HUES6 (cell line): ENCODE results near the gene CA12.

Experiments
- H3K27ac ChIP-seq: 2 replicates; pipeline ENCODE4 v1.7.0; 2013; ENCODE audit warnings: low read depth, mild to moderate bottlenecking, low read length, inconsistent platforms
- H3K27me3 ChIP-seq: 2 replicates; pipeline ENCODE4 v1.6.1; 2013; ENCODE audit warnings: low read length; ENCODE audit not compliant: control insufficient read depth, insufficient read depth
- H3K36me3 ChIP-seq: 2 replicates; pipeline ENCODE4 v1.6.1; 2013; ENCODE audit warnings: low read length; ENCODE audit not compliant: control insufficient read depth, insufficient read depth
- H3K4me1 ChIP-seq: 2 replicates; pipeline ENCODE4 v1.6.1; 2013; ENCODE audit warnings: low read length; ENCODE audit not compliant: control insufficient read depth, insufficient read depth
- H3K4me3 ChIP-seq: 2 replicates; pipeline ENCODE4 v1.5.1; 2013; ENCODE audit warnings: low read depth, low read length
- H3K9ac ChIP-seq: one replicate; pipeline ENCODE4 v1.6.1; 2013; ENCODE audit warnings: mild to moderate bottlenecking, low read length
- H3K9me3 ChIP-seq: 2 replicates; pipeline ENCODE4 v1.6.1; 2013; ENCODE audit warnings: low read depth, low read length; ENCODE audit not compliant: control insufficient read depth, insufficient read depth

The CA12 gene

DNA sequence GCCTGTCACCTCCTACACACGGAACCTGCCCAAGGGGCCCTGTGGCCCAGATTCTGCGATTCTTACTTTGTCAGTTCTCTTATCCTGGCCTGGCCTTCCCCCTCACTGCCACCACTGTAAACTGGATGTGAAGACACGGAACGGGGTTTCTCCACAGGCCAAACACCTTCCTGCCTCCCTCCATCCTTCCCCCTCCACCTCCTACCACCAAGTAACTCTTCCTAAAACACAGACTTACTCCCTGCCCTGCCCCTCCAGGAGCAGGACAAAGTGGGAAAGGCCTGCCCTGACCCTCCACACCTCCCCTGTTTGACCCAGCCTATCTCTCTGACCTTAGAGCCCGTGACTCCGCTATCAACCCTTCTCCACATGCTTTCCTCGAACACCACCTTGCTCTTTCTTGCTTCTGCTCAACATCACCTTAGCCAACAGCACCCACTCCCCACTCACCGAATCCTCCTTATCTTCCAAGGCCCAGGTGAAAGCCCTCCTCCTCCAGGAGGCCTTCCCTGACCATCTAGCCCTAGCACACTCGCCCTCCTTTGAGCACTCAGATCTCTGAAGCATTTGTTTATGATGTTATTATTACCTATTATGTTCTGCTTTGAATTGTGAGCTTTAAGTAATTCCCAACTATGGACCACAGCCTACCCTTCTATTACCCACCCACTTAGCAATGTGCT lies 7.6 kb downstream of the CA12 start:
- H3K9me3 ChIP-seq: no peaks in the 10 kb centered on the region
- no peak overlapping the region for H3K27ac ChIP-seq
- no peak overlapping the region for H3K4me3 ChIP-seq
- no peaks in the 10 kb centered on the region for H3K36me3 ChIP-seq
- no peak overlapping the region for H3K9ac ChIP-seq
- H3K4me1 ChIP-seq: peaks cover 16% of the 10 kb centered on the region
- H3K27me3 ChIP-seq: no peaks in the 10 kb centered on the region

DNA sequence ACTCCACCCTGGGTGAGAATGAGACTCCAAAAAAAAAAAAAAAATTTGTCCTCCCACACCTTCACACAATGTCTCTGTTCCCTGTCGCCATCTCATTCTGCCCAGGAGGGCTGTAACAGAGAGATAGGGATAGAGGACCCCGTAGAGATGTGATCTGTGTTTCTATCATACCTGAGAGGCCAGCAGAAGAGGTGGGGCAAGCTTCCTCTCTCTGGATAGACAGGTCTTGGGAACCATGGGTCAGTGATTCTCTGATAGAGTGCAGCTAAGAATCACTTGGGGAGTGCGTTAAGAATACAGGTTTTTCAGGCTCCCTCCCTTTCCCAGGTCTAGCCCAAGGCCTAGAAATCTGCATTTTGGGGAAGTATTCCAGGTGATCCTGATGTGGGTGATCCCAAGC lies 8.3 kb downstream of the CA12 start:
- no peak overlapping the region for H3K9ac ChIP-seq
- H3K27ac ChIP-seq: no peak overlapping the region
- no peaks in the 10 kb centered on the region for H3K27me3 ChIP-seq
- H3K36me3 ChIP-seq: no peaks in the 10 kb centered on the region
- H3K4me1 ChIP-seq: peaks cover 12% of the 10 kb centered on the region
- H3K9me3 ChIP-seq: no peaks in the 10 kb centered on the region
- H3K4me3 ChIP-seq: no peak overlapping the region

DNA sequence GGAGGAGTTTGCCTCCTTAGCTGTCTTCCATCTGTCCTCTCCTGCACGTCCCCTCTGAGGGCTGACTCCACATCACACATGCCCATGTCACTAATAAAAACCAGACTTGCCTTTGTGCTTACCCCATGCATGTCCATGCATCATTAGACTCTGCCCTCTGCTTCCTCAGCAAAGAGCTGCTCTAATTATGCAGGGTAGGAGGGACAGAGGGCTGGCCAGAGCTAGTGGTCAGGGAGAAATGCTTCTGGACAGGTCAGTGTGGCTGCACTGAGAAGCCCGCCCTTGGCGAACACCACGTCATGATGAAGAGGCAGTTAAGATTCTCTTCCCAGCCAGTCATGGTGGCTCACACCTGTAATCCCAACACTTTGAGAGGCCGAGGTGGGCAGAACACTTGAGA lies 8.9 kb downstream of the CA12 start:
- Histone ChIP-seq H3K4me1 (peaks cover 12% of the 10 kb centered on the region), H3K9ac (no peak overlapping the region), H3K9me3 (no peaks in the 10 kb centered on the region), H3K27ac (no peak overlapping the region), H3K4me3 (no peak overlapping the region), H3K27me3 (no peaks in the 10 kb centered on the region), H3K36me3 (no peaks in the 10 kb centered on the region)

DNA sequence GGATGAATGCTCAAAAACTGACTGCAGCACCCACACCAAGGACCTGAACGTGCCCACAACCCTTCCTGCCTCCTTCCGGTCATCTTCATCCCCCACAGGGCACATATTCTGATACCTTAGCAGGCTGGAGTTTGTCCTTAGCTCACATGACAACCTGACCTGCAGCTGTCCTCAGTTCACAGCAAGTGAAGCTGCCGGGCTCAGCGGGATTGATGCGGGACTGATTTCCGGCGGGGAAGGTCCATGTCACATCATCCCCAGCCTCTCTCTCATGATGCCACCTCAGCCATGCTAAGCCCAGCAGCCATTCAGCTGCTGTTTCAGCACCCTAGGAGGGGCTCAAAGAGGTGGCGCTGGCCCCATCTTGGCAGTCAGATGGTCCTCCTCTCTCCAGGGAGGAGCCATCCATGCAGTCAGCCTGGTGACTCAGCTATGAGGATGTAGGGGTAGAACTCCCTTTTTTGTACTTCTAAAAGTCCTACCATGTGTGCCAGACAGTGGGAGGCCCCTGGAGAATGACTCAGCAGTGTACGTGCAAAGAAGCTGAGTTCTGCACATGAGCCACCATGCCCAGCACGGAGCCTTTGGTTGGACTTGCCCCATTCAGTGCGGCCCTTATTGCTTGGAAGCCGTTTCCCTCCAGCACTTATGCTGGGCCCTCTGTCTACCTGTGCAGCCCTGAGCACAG lies 9.5 kb downstream of the CA12 start:
- Histone ChIP-seq H3K27ac (no peak overlapping the region), H3K9me3 (no peaks in the 10 kb centered on the region), H3K4me1 (peaks cover 12% of the 10 kb centered on the region), H3K9ac (no peak overlapping the region), H3K4me3 (no peak overlapping the region), H3K36me3 (no peaks in the 10 kb centered on the region), H3K27me3 (no peaks in the 10 kb centered on the region)

DNA sequence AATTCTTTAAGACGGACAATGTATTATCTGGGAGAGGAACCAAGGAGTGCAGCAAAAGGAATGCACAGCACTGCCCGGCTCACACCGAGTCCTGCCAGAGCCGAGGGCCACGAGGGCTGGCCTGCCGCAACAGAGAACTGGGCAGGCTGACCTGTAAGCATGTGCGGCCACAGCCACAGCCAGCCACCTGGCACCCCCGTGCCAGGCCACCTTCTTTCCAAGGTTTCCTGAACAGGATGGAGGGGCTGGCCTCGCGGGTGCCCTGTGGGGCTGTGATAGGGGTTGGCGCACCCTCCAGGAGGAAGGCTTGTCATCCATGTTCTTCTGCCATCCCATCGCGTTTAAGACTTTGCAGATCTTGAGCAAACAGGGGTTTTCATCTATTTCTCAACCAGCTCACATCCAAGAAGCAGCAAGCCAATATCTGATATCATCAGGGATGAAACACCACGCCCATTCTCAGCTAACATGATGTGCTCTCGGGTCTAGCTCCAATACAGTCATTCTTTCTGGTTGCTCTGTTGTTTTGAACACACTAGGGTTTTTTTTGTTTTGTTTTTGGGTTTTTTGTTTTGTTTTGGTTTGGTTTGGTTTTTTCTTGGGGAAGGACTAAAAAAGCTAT lies 10.2 kb downstream of the CA12 start:
- no peaks in the 10 kb centered on the region for H3K27me3 ChIP-seq
- H3K36me3 ChIP-seq: no peaks in the 10 kb centered on the region
- H3K9ac ChIP-seq: no peak overlapping the region
- H3K4me1 ChIP-seq: peaks cover 12% of the 10 kb centered on the region
- H3K9me3 ChIP-seq: no peaks in the 10 kb centered on the region
- no peak overlapping the region for H3K4me3 ChIP-seq
- H3K27ac ChIP-seq: no peak overlapping the region

DNA sequence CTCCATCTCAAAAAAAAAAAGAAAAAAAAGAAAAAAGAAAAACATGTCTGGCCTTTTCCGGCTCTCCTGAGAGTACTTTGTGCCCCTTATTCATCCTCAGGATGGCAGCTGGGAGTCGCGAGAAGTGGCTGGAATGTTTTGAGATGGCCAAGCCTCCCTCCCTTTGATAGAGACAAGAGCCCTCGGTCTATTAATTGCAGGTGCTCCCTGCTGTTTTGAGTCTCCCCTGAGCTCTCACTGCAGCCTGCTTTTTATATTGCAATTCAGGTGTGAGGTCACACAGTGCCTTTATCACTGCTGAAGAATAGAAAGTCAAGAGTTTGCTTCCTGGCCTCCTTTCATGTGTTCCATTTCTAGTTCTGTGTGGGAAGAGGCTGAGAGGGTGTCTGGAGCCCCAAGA lies 10.9 kb downstream of the CA12 start:
- Histone ChIP-seq H3K36me3 (no peaks in the 10 kb centered on the region), H3K9ac (no peak overlapping the region), H3K27me3 (no peaks in the 10 kb centered on the region), H3K4me3 (no peak overlapping the region), H3K27ac (no peak overlapping the region), H3K4me1 (peaks cover 12% of the 10 kb centered on the region), H3K9me3 (no peaks in the 10 kb centered on the region)

DNA sequence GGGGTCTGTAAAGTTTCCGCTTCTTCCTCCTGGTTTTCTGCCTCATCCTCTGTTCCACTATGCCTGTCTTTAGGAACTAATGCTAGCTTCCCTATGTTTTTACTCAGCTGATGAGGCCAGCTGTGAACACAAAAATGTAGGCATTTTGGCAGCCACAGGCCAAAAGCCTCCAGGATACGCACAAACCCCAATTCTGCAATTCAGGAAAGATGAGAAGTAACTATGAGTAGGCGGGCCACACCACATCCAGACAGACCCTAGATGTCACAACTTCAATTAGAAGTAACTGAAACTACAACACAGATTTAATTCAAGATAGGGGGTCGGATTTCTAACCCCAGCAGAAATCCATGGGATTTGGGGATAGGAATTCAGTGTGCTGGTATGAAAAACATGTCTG lies 11.9 kb downstream of the CA12 start:
- H3K9me3 ChIP-seq: no peaks in the 10 kb centered on the region
- H3K4me3 ChIP-seq: no peak overlapping the region
- H3K27ac ChIP-seq: no peak overlapping the region
- H3K9ac ChIP-seq: no peak overlapping the region
- H3K4me1 ChIP-seq: peaks cover 12% of the 10 kb centered on the region
- H3K36me3 ChIP-seq: no peaks in the 10 kb centered on the region
- no peaks in the 10 kb centered on the region for H3K27me3 ChIP-seq

DNA sequence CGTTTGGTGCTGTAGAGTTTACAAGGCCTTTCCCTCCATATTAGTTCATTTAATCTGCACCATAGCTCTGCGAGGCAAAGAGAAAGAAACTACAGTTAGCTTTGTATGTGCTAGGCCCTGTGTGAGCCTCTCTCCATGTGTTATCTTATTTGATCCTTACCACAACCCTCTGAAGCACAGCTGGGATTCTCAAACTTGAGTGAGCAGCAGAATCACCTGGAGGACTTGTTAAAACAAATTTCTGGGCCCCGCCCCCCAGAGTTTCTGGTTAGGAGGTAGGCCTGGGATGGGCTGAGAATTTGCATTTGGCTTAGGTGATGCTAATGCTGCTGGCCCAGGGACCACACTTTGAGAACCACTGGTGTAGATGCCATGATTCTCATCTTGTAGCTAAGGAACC lies 12.3 kb downstream of the CA12 start:
- no peak overlapping the region for H3K27ac ChIP-seq
- H3K9me3 ChIP-seq: no peaks in the 10 kb centered on the region
- H3K36me3 ChIP-seq: no peaks in the 10 kb centered on the region
- no peak overlapping the region for H3K4me3 ChIP-seq
- peaks cover 12% of the 10 kb centered on the region for H3K4me1 ChIP-seq
- no peaks in the 10 kb centered on the region for H3K27me3 ChIP-seq
- no peak overlapping the region for H3K9ac ChIP-seq

DNA sequence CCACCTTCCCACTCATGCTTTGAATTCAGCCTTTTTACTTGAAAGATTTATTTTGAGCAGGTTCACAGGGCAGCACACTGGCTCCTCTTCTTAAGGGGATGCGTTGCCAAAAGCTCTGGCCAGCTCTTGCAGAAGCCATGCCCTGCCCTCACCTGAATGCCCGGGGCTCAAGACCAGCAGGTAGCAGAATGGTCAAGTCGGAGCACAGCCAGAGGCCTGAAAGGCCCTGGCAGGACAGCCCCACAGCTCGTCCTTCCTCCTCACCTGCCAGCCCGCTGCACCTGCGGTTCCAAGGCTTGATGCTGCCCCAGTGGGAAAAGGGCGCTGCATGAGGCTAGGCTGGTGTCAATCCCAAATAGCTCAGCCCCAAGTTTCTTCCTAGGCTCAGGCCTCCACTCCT lies 13.1 kb downstream of the CA12 start:
- no peak overlapping the region for H3K27ac ChIP-seq
- H3K4me3 ChIP-seq: no peak overlapping the region
- H3K4me1 ChIP-seq: peaks cover 12% of the 10 kb centered on the region

DNA sequence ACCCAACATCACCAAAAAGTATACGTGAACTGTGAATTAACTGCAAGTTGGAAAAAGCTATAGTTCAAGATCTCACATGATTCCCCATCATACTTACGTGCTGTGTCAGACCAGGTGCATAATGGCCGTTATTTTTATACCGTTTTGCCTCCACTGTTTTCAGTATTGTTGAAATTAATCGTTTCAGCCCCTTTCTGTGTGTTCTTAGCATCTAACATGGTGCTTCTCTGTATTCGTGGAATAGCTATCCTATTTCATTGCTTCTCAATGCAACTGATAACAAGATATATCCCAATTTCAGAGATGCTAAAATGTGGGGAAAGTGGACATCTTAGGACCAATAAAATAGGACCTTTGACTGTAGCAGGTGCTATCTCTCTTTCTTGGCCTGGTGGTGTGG lies 13.7 kb downstream of the CA12 start:
- Histone ChIP-seq H3K27me3 (no peaks in the 10 kb centered on the region), H3K27ac (no peak overlapping the region), H3K9me3 (no peaks in the 10 kb centered on the region), H3K4me1 (peaks cover 17% of the 10 kb centered on the region), H3K9ac (no peak overlapping the region), H3K4me3 (no peak overlapping the region), H3K36me3 (no peaks in the 10 kb centered on the region)

More for the DNA sequence above, 13.1 kb downstream of the CA12 start:
- no peak overlapping the region for H3K9ac ChIP-seq
- H3K27me3 ChIP-seq: no peaks in the 10 kb centered on the region
- no peaks in the 10 kb centered on the region for H3K36me3 ChIP-seq
- no peaks in the 10 kb centered on the region for H3K9me3 ChIP-seq

DNA sequence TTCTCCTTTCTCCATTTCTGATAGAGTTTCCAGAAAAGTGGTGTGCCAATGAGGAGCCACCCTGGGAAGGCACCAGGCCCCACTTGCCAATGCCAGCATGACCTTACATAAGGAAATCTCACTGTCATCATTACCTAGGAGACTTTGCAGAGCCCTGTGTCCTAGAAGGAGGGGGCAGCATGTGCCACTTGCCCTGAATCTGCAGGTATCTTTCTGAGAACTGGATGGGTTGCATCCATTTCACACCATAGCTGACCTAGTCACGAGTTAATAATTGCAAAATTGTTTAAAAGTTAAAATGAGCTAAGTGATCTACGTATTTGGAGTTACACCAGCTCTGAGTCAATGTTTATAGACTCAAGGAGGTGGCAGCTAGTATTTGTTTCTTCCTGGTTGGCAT lies 14.3 kb downstream of the CA12 start:
- H3K9ac ChIP-seq: no peak overlapping the region
- H3K27ac ChIP-seq: no peak overlapping the region
- H3K36me3 ChIP-seq: no peaks in the 10 kb centered on the region

More for the DNA sequence above, 14.3 kb downstream of the CA12 start:
- H3K4me3 ChIP-seq: no peak overlapping the region
- H3K9me3 ChIP-seq: no peaks in the 10 kb centered on the region
- peaks cover 20% of the 10 kb centered on the region for H3K4me1 ChIP-seq
- no peaks in the 10 kb centered on the region for H3K27me3 ChIP-seq
